MCF 10A (cell line): ENCODE results near the gene PHF21B. TPM values are rescaled to one million over a fixed set of nuclear protein-coding genes. Genes with fewer than 3 reads are reported as not detected.

Experiments
- BruUV-seq: library from RNA; stranded (reverse); fragments of 400-500 nt; replicated peaks from 2 replicates; lab custom pipeline; 2021; lab: Mats Ljungman, UMichigan
- CTCF ChIA-PET: fragments of 300-600 bp; sonication (Branson Sonifier 250); formaldehyde crosslinking; extraction: SDS; loops from one replicate; lab custom pipeline; 2021; ENCODE audit warnings: antibody characterized with exemption, inconsistent platforms; lab: Yijun Ruan, JAX
- POLR2A ChIA-PET: fragments of 300-600, 350-650 bp; sonication (Branson Sonifier 250); formaldehyde crosslinking; extraction: SDS; loops from one replicate; lab custom pipeline; 2020; ENCODE audit warnings: antibody characterized with exemption, inconsistent platforms; lab: Yijun Ruan, JAX
- DNase-seq: peaks from one replicate; pipeline ENCODE4 v3.0.0-alpha.2; 2018; ENCODE audit not compliant: unreplicated experiment
- H3K27ac Mint-ChIP-seq: one replicate; pipeline ENCODE4 v1.8.0; 2022; ENCODE audit warnings: mild to moderate bottlenecking, low read depth, mixed read lengths; ENCODE audit not compliant: unreplicated experiment
- H3K27me3 Mint-ChIP-seq: one replicate; pipeline ENCODE4 v1.8.0; 2022; ENCODE audit warnings: mixed read lengths; ENCODE audit not compliant: insufficient read depth, unreplicated experiment
- H3K36me3 Mint-ChIP-seq: one replicate; pipeline ENCODE4 v1.8.0; 2022; ENCODE audit warnings: mild to moderate bottlenecking, moderate library complexity, mixed read lengths; ENCODE audit not compliant: insufficient read depth, unreplicated experiment
- H3K4me1 Mint-ChIP-seq: one replicate; pipeline ENCODE4 v1.8.0; 2022; ENCODE audit warnings: mixed read lengths; ENCODE audit not compliant: insufficient read depth, unreplicated experiment
- H3K4me3 Mint-ChIP-seq: one replicate; pipeline ENCODE4 v1.8.0; 2022; ENCODE audit warnings: mild to moderate bottlenecking, moderate library complexity, mixed read lengths; ENCODE audit not compliant: unreplicated experiment
- H3K9me3 Mint-ChIP-seq: one replicate; pipeline ENCODE4 v1.8.0; 2022; ENCODE audit warnings: mixed read lengths; ENCODE audit not compliant: unreplicated experiment
- CTCF ChIP-seq: fragments of 200-600 bp; IDR thresholded peaks from one replicate; pipeline ENCODE4 v1.8.0; 2022; ENCODE audit warnings: antibody characterized with exemption, mild to moderate bottlenecking; ENCODE audit not compliant: unreplicated experiment
- intact Hi-C: fragments of 100-400 bp; cut with micrococcal nuclease; formaldehyde crosslinking; loops from 2 replicates; pipeline ENCODE4 v1.14.1; 2022
- total RNA-seq: library from RNA; stranded (reverse); gene quantifications from 2 replicates; pipeline ENCODE4 v1.2.3, GENCODE V29; 2022

Gene PHF21B
- total RNA-seq, 1 experiment from 2014 or later: 0.75 TPM

GRCh38 chr22:44996648-44997047 is 13.2 kb downstream of the PHF21B start:
- H3K4me1 Mint-ChIP-seq: no peaks in the 10 kb centered on the region
- no TSS peak for BruUV-seq
- no peak for DNase-seq
- H3K27me3 Mint-ChIP-seq: peaks cover 67% of the 10 kb centered on the region
- no peak overlapping the region for H3K27ac Mint-ChIP-seq
- no peaks in the 10 kb centered on the region for H3K36me3 Mint-ChIP-seq
- no peak for TF ChIP-seq CTCF
- H3K9me3 Mint-ChIP-seq: no peaks in the 10 kb centered on the region
- intact Hi-C loops: no loop called here
- no peak overlapping the region for H3K4me3 Mint-ChIP-seq
- ChIA-PET CTCF (interaction anchor here (0.7 to 1.2 kb wide), 2 partner anchors 100 to 277 kb away, joined by 3 to 4 read pairs; no protein-coding TSS in a partner anchor), POLR2A (no interaction called here)

GRCh38 chr22:44996120-44996519 is 13.7 kb downstream of the PHF21B start:
- no peaks in the 10 kb centered on the region for H3K36me3 Mint-ChIP-seq
- POLR2A ChIA-PET: no interaction called here
- intact Hi-C loops: no loop called here
- TF ChIP-seq CTCF: no peak
- H3K9me3 Mint-ChIP-seq: no peaks in the 10 kb centered on the region
- H3K4me1 Mint-ChIP-seq: no peaks in the 10 kb centered on the region
- H3K4me3 Mint-ChIP-seq: no peak overlapping the region
- no peak for DNase-seq
- H3K27ac Mint-ChIP-seq: no peak overlapping the region
- H3K27me3 Mint-ChIP-seq: peaks cover 72% of the 10 kb centered on the region
- no TSS peak for BruUV-seq
- CTCF ChIA-PET: interaction anchor here (0.7 to 1.2 kb wide), 3 partner anchors 10 to 277 kb away, joined by 3 to 4 read pairs (median 3); no protein-coding TSS in a partner anchor

GRCh38 chr22:44995715-44996114 is 14.1 kb downstream of the PHF21B start:
- intact Hi-C loops: no loop called here
- no peak for DNase-seq
- no peaks in the 10 kb centered on the region for H3K4me1 Mint-ChIP-seq
- peaks cover 76% of the 10 kb centered on the region for H3K27me3 Mint-ChIP-seq
- H3K9me3 Mint-ChIP-seq: no peaks in the 10 kb centered on the region
- no peaks in the 10 kb centered on the region for H3K36me3 Mint-ChIP-seq
- ChIA-PET POLR2A (no interaction called here), CTCF (interaction anchor here (0.7 kb wide), 2 partner anchors 11 to 276 kb away, joined by 3 read pairs; no protein-coding TSS in a partner anchor)
- H3K27ac Mint-ChIP-seq: no peak overlapping the region
- no peak for TF ChIP-seq CTCF
- BruUV-seq: no TSS peak
- H3K4me3 Mint-ChIP-seq: no peak overlapping the region

GRCh38 chr22:44995105-44995514 is 14.7 kb downstream of the PHF21B start:
- Mint-ChIP-seq H3K9me3 (no peaks in the 10 kb centered on the region), H3K27me3 (peaks cover 82% of the 10 kb centered on the region), H3K27ac (no peak overlapping the region), H3K4me1 (no peaks in the 10 kb centered on the region), H3K36me3 (no peaks in the 10 kb centered on the region), H3K4me3 (no peak overlapping the region)
- intact Hi-C loops: no loop called here
- ChIA-PET POLR2A (interaction anchor here (0.7 kb wide), 1 partner anchor 15 kb away, joined by 3 read pairs; no protein-coding TSS in a partner anchor), CTCF (interaction anchor here (0.6 kb wide), 1 partner anchor 190 kb away, joined by 3 read pairs; no protein-coding TSS in a partner anchor)
- TF ChIP-seq CTCF: no peak
- no TSS peak for BruUV-seq
- DNase-seq: no peak
